GM18511 (cell line): ENCODE data around the gene PFN3.
A peak's percentile ranks its signal among the peaks of the same experiment; 100 is the strongest.

ENCODE experiments used
- ATAC-seq: cut with Tn5 transposase; IDR thresholded peaks from one replicate; pipeline ENCODE4 v1.9.1; 2021; ENCODE audit warnings: mild to moderate bottlenecking, moderate library complexity; ENCODE audit not compliant: unreplicated experiment

Gene PFN3, protein sequence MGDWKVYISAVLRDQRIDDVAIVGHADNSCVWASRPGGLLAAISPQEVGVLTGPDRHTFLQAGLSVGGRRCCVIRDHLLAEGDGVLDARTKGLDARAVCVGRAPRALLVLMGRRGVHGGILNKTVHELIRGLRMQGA

GRCh38 chr5:177399997-177400868 is at the start of gene PFN3:
PFN3 (minus strand) TSS chr5:177400661; CDS start chr5:177400576, 85 bp downstream.
- ATAC-seq, result no peak

DNA sequence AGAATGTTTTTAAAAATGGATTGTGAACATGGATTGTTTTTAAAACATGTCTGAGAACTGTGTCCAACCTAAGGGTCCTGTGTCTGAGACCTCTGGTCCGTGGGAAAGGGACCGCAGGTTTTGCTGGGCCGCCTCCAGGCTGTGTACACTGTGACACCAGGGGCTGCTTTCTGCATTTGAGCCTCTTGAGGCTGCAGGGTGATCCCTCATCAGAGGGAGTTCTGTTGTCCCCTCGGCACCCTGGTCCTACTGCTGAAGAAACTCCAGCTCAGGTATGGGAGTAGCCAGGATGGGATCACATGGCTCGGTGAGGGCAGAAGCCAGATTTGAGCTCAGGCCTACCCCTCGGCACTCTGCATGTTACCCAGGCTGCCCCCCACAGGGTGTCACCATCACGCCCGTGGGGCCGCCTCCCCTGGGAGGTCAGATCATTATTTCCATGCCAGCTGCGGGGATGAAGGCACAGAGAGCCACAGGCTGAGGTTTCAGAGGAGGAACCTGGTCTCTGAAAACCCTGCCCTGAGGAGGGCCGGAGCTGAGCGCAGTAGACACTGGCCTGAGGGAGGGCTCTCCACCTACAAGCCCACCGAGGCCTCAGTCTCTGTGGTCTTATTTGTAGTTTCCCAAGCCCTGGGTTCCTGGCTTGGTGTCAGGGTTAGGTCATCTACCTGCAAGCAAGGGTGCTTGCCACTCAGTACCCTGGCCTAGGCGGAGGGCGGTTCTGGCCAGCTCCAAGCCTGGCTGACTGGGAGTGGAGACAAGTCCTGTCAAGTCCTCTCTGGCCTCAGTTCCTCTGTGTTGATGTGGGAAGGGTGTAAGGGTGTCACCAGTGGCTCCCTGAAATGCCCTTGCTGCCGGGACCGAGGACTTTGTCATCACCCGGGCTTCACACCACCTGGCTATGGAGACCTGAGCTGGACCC is 48.9 kb upstream of the PFN3 start:
- no peak for ATAC-seq

DNA sequence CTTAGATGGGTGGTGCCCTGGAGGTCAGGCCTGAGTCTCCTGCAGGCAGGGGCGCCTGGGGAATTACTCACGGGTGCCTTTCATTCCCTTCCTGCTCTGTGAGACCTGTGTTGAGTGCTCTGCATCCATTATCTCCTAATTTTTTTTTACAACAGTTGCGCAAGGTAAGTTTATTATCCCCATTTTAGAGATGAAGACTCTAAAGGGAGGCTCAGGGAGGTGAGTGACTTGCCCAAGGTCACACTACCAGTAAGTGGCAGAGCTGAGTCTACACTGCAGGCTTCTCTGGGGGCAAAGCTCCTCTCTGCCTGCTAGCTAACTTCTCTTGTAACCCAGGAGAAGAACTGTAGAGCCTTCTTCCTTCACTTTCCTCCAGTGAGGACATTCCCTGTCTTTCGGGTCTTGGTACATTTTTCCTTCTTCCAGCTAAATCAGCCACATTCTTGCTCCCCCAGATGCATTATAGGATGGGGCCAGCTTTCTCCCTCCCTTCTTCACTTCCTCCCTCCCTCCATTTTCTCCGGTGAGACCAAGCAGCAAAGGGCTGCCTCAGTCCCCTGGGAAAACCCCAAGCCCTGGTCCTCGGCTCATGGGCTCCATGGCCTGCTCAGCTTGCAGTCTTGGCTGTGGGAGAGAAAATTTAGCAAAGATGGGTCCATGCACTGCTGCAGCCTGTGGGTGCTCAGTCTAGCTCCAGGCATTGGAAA is 47.9 kb upstream of the PFN3 start:
- ATAC-seq, result no peak

DNA sequence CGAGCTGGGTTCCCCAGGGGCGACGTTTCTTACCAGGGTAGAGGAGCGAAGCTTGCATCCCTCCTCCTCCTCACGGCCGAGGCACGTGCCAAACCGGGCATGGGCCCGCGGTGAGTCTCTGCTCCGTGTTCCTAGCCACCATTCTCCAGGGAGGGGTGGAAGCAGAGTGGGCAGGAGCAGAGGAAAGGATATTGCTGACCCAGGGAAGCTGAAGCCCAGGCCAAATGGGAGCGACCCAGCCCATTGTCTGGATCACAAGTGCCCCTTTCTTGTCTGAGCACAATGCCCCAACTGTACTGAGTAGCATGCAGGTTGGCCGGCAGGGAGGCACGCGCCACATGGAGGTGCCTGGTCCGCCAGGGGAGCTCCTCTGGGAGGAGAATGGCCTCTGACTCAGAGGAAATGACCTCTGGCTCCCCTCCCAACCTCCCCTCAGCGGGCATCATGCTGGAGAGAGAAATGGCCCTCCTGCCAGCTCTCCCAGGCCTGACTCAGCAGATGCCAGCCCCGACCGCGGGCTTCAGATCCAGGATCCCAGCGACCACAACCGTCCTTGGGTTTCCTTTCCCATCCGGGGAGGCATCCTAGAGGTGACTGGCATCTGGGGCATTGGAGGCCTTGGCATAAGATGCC is 47.3 kb upstream of the PFN3 start:
- no peak for ATAC-seq

- peak; percentile 35 for ATAC-seq
These were observed 46.7 kb upstream of the PFN3 start for GRCh38 chr5:177447066-177447610.

DNA sequence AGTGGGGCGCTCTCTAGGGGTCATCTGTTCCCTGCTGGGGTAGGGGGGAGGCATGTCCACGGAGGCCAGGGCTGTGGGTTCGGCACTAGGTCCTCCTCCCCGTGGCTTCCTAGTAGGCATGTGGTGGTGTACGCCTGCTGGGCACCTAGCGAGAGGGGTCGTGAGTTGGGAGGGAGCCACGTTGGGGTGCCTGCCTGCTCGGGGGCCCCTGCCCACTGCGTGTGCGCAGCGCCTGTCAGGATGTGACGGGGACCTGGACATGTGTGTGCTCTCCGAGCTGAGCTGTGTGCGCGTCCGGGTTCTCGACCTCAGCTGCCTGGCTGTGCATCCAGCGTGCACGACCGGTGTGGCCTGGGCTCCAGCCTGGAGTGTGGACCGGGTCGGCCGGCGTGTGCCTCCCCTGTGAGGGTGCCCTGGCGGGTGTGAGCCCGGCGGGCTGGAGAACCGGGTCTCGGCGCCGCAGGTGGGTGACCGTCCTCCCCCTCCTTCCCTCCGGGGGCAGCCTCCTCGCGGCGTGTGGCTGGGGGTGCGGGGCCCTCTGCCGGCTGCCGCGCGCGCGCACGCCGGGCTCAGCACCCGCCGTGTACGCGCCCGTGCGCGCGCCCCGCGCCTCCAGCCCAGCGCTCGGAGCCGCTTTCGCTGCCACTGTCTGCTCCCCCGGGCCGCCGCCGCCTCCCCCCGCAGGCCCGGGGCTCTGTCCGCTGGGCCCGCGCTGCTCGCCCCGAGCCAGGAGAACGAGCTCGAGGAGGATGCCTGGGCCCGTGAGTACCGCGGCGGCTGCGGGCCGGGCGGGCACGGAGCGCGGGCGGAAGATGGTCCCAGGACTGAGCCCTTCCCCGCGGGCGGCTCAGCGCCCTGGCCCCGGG is 46.0 kb upstream of the PFN3 start, which contains the start of gene PRR7:
Gene PRR7, plus strand, starts transcription at position 615 of the 866 bp plus-strand sequence. CDS start 8,254 bp downstream, outside the sequence.
- peak; percentile 58 for ATAC-seq

GRCh38 chr5:177445917-177446199 is 45.4 kb upstream of the PFN3 start:
- ATAC-seq, result no peak

DNA sequence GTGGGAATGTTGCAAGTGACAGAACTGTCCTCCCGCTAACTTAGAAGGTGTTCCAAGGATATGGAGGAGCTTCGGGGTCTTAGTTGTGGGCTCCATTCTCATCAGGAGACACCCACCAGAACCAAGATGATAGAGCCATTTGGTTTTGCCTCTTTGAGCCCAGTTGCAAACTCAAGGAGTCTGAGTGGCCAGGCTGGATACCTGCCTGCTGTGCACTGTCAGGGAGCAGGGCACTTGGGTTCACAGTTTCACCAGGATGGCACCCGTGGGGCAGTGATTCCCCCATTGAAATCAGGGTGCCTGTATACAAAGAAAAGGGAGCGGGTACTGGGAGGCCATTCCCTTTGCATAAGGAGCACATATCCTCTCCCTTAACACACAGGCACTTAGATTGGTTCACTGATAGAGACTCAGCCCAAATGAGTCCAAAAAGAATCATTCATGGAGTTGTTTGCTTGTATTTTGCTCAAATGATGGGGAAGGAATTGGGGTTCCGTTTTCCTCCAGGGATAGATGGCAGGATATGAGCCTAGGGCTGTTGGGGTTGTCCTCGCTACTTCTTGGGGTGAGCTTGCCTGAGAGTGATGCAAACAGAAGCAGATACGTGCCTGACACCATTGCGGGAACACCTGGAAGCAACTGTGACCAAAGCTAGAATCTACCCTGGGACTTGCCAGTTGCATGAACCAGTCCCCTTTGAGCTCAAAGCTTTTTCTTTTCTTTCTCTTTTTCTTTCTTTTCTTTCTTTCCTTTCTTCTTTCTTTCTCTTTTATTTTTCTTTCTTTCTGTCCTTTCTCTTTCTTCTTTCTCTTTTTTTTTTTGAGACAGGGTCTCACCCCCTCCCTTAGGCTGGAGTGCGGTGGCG is 44.8 kb upstream of the PFN3 start:
- ATAC-seq, result no peak

DNA sequence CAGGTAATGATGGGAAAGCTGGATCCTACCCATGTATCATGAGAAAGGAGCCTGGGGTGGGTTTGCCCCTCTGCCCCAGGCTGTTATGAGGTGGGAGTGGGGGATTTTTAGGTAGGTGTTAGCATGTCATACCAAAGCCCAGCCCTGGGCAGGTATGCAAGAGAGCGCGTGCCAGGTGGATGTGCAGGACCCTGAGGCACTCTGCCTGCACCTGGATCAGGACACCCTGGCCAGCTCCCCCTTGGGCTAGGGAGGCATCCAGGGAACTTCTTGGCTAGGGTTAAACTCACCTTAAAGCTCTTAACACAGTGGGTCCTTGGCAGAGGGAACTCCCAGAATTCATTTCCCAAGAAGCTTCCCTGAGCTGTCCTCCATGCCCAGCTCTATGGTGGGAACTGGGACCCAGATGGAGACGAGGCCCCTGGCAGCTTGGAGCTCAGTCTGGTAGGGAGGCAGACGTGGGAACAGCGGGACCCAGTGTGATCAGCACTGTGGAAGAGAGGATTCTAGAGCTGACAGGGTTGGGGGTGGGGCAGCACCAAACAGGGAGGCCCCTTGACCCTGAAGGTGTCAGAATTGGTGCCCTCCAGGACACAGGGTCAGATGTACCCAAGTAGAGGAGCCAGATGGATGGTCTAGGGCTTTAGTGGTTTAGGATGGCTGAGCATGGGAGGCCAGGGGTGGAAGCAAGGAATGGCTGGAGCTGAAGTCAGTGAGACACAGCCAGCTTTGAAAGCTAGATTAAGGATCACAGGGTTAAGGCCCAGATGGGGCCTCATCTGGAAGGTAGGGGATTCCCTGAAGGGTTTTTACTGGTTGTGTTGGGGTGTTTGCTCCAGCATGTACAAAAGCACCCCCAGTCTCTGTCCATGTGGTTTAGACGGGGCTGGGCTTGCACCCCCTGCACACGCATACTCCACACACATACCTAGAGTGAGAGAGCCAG is 43.9 kb upstream of the PFN3 start:
- no peak for ATAC-seq

DNA sequence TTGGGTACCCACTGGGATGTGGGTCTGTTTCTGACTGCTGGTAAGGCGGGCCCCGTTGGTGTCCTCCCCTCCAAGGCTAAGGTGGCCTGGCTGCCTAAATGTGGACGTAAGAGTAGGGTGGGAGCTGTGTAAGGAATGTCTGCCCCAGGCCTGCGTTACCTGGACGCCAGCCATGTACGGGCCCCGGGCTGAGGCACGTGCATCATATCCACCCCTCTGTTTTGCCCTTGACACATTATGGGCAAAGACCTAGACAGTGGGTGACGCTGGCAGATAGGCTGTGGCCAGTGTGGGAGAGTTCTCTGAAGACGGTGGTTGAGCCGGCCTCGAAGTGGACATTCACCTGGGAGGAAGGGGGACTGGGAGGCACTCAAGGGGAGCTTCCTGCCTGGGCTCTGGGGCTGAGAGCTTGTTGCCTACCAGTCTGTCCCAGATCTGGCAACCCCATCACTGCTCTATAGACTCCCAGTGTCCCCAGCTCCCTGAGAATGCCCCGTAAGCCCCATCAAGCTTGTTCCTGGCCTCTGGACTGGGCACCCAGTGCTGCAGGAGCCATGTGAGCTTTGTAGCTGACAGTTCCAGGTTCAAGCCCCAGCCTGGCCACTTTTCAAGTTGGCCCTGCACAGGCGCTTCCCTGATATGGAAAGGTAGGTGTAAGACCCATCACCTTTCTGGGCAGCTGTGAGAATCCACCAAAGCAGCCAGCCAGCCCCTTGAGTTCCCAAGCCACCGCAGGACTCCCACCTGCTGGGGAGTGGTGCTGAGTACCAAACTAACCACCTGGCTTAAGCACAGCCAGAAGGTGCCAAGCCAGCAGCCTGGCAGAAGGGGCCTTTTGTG is 42.9 kb upstream of the PFN3 start:
- no peak for ATAC-seq

DNA sequence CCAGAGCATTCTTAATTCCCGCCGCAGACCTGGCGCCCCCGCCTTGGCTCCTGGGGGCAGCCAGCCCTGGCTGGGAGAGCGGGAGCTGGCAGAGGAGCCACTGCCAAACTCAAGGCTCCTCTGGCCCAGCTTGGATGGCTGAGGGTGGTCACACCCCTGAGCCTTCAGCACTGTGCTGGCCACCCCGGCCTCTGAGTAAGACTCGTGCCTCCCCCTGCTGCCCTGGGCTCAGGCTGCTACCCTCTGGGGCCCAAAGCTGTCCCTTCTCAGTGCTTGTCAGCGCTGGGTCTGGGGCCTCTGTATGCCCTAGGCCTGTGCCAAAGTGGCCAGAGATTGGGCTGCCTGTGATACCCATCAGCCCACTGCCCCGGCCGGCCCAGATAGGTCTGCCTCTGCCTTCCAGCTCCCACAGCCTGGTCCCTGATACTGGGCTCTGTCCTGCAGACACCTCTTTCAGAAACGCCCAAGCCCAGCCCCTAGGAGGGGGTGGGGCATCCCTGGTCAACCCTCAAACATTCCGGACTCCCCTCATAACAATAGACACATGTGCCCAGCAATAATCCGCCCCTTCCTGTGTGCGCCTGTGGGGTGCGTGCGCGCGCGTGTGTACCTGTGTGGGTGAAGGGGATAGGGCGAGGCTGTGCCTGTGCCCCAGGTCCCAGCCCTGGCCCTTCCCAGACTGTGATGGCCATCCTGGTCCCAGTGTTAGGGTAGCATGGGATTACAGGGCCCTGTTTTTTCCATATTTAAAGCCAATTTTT is 41.8 kb upstream of the PFN3 start:
- ATAC-seq, result no peak

DNA sequence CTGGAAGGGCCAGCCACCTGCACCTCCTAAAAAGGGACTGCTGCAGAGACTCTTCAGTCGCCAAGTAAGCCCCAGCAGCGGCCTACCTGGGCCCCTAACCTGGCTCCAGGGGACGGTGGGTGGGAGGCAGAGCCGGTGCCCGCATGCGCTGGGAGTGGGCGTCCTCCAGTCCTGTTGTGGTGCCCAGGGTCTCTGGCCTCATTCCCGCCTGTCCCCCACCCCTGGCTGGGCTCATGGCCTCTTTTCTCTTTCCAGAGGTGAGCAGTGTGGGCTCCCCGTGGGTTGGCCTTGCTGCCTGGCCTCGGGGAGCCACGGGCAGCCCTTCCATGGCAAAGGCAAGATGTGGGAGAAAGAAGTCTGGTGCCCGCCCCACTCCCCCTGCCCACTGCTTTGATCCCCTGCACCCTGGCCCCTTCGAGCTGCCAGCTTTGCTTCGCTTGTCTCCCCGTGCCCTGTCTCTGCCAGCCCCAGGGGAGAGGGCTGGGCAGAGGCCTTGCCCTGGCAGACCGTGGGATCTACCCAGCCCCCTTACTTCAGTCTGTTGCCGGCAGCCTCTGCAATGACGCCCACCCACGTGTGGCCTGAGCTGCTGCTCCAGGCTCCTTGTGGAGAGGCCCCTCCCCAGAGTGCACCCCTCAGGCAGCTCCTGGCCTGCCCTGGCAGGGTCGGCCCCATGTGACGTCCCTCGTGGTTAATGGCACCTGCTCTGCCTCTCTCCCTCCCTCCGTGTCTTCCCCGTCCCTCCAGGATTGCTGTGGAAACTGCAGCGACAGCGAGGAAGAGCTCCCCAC is 40.7 kb upstream of the PFN3 start:
- ATAC-seq, result no peak

- no peak for ATAC-seq
These were observed 39.9 kb upstream of the PFN3 start for GRCh38 chr5:177440211-177440989.

GRCh38 chr5:177439518-177440053 is 39.1 kb upstream of the PFN3 start:
- ATAC-seq, result no peak
